Nephron (organoid): ENCODE results near the gene POLG2.

Experiments
- H3K27ac Mint-ChIP-seq, 3 experiments: 2 replicates each; pipeline ENCODE4 v1.8.0; 2020; ENCODE audit warnings: mixed read lengths in 3 of 3, mild to moderate bottlenecking in 2 of 3, moderate library complexity in 1 of 3
- H3K27me3 Mint-ChIP-seq: 2 replicates; pipeline ENCODE4 v1.8.0; 2021; ENCODE audit warnings: low read depth, mild to moderate bottlenecking, moderate library complexity, mixed read lengths
- H3K36me3 Mint-ChIP-seq: 2 replicates; pipeline ENCODE4 v1.8.0; 2020; ENCODE audit warnings: low read depth, mixed read lengths
- H3K4me1 Mint-ChIP-seq: 2 replicates; pipeline ENCODE4 v1.8.0; 2020; ENCODE audit warnings: mixed read lengths
- H3K4me3 Mint-ChIP-seq, 3 experiments: 2 replicates each; pipeline ENCODE4 v1.8.0; 2020; ENCODE audit warnings: mild to moderate bottlenecking in 3 of 3, mixed read lengths in 3 of 3, moderate library complexity in 2 of 3
- H3K9me3 Mint-ChIP-seq: 2 replicates; pipeline ENCODE4 v1.8.0; 2020; ENCODE audit warnings: mixed read lengths
- CTCF ChIP-seq, 3 experiments: fragments of 200-600 bp; sonication (generic); IDR thresholded peaks; one replicate each; pipeline ENCODE4 v1.5.0; 2021; ENCODE audit warnings: antibody characterized with exemption in 3 of 3; ENCODE audit not compliant: unreplicated experiment in 3 of 3

Gene POLG2

GRCh38 chr17:64509179-64509578 is 12.3 kb upstream of the POLG2 start:
- H3K36me3 Mint-ChIP-seq, result peaks cover 52% of the 10 kb centered on the region
- no peak for TF ChIP-seq CTCF (IDR thresholded peaks at IDR 0.05; ENCODE audit: unreplicated experiment in 3 of 3)
- no peaks in the 10 kb centered on the region for H3K9me3 Mint-ChIP-seq
- no peaks in the 10 kb centered on the region for H3K27me3 Mint-ChIP-seq
- H3K27ac Mint-ChIP-seq, result no peak overlapping the region
- H3K4me3 Mint-ChIP-seq, result peak overlapping the region; percentile 71 to 84 (median 79)
- H3K4me1 Mint-ChIP-seq, result peaks cover 32% of the 10 kb centered on the region

DNA sequence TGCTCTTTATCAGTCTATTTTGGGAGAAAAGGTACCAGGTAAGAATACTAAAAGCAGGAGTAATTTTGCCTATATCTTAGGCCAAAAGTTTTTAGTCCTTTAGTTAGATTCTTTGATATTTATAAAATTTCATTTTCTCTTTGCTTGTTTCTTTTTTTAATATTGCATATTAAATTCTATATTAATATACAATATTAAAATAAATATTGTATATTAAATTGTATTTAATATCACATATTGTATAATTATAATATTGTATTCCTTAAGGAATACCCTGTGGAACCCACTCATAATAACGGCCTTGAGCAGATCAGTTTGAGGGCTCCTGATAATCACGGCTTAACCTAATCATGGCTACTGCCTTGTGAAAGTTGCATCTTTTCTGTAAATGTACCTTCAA is 11.8 kb upstream of the POLG2 start:
- peak overlapping the region; percentile 97 to 100 (median 99) for H3K4me3 Mint-ChIP-seq
- peaks cover 52% of the 10 kb centered on the region for H3K36me3 Mint-ChIP-seq
- no peak for TF ChIP-seq CTCF (IDR thresholded peaks at IDR 0.05; ENCODE audit: unreplicated experiment in 3 of 3)
- no peaks in the 10 kb centered on the region for H3K27me3 Mint-ChIP-seq
- no peaks in the 10 kb centered on the region for H3K9me3 Mint-ChIP-seq
- H3K4me1 Mint-ChIP-seq, result peaks cover 37% of the 10 kb centered on the region
- H3K27ac Mint-ChIP-seq, result peak overlapping the region in 1 of 3 experiments; percentile 100

DNA sequence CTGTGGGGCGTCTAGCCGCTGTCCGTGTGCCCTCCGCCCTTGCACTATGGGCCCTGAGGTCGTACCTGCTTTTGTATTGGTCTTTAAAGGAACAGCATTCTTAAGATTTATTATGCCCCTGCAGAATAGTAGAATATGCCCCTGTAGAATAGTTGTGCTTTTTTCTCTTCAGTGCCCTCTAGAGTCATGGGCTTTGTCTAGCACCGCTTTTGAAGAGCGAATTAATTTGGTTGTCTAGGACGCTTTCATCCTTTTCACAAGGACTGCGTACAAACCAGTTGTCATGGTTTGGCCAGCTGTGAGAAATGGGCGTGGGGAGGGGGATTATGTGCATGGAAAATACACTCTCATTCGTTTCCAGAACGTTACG is 10.5 kb upstream of the POLG2 start:
- Mint-ChIP-seq H3K4me3 (peak overlapping the region; percentile 97 to 100 (median 99)), H3K27ac (peak overlapping the region; percentile 100), H3K9me3 (no peaks in the 10 kb centered on the region), H3K4me1 (peaks cover 48% of the 10 kb centered on the region), H3K36me3 (peaks cover 57% of the 10 kb centered on the region), H3K27me3 (no peaks in the 10 kb centered on the region)
- TF ChIP-seq CTCF (IDR thresholded peaks at IDR 0.05; ENCODE audit: unreplicated experiment in 3 of 3), result peak; percentile 42 to 46 (median 43)

DNA sequence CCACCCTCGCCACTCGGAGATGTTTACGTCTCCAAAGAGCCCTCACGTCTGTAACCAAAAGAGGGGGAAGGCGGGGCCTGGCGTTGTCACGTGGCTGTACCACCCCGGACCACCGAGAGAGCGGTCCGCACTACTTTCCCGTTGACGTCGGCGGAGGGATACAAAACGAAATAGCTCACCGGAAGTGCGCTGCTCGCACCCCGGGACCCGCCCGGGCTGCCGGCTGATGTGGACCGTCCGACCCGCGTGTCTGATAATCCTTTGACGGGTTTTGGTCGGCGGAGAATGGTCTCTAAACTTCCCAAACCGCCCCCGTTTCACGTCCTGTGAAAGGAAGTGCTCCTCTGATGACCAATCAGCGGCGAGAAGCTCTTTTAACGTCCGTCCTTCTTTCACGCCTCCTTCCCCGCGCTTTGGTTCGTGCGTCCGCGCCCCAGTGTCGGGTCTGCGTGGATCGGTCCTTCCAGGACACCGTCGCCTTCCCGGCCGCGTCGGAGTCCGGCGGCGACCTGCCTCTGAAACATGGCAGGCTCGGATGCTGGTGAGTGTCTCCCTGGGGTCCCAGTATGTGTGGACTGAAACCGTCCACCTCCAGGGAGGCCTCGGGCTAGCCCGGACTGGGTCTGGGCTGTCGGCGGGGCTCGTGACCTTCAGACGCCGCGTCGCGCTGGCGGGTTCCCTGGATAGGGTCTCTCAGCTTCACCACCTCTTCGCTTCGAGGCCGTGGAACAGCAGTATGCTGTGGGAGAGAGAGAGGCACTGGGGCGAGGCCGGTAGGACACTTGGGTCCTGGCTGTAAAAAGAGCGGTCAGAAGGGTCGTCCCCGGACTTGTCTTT is 9.9 kb upstream of the POLG2 start, which contains the start of gene CEP95:
CEP95 (plus strand) TSS at position 402 of the 837 bp plus-strand sequence; CDS start at position 523, 121 bp downstream.
- Mint-ChIP-seq H3K4me3 (peak within 1 kb of the TSS; percentile 97 to 100 (median 99)), H3K4me1 (peaks cover 52% of the 10 kb centered on the region), H3K27ac (peak within 1 kb of the TSS; percentile 100), H3K9me3 (no peaks in the 10 kb centered on the region), H3K36me3 (peaks cover 59% of the 10 kb centered on the region), H3K27me3 (no peaks in the 10 kb centered on the region)
- no peak for TF ChIP-seq CTCF (IDR thresholded peaks at IDR 0.05; ENCODE audit: unreplicated experiment in 3 of 3)

DNA sequence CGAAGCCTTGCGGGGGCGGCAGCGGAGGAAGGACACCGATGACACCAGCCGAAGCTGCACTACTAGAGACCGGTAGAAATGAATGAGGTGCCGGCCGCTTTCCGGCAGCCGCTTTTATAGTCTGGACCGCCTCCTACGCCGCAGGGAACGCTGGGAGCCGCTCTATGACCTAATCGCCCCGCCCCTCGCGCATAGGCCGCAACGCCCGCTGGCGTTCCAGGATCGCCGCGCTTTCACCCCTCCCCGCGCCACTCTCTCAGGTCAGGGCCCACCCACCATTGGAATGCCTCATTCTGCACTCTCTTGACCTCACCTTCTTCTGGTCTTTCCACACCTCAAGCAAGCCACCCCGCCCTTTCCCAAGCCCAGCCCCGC is 9.3 kb upstream of the POLG2 start, which contains the start of gene DDX5:
DDX5 (minus strand) TSS at position 89 of the 375 bp plus-strand sequence. CDS start 170 bp downstream, outside the sequence.
- peak within 1 kb of the TSS; percentile 100 for H3K27ac Mint-ChIP-seq
- H3K9me3 Mint-ChIP-seq, result no peaks in the 10 kb centered on the region
- H3K36me3 Mint-ChIP-seq, result peaks cover 60% of the 10 kb centered on the region
- H3K4me3 Mint-ChIP-seq, result peak within 1 kb of the TSS; percentile 97 to 100 (median 99)
- H3K27me3 Mint-ChIP-seq, result no peaks in the 10 kb centered on the region
- H3K4me1 Mint-ChIP-seq, result peaks cover 52% of the 10 kb centered on the region
- TF ChIP-seq CTCF (IDR thresholded peaks at IDR 0.05; ENCODE audit: unreplicated experiment in 3 of 3), result no peak
